Cardiac fibroblast (primary cell): ENCODE measurements around the gene LUZP2.

Experiments used
- DNase-seq, 2 donors: peaks; one replicate each; pipeline versions ENCODE4 v3.0.0 to v3.0.0-alpha.2; 2010; ENCODE audit warnings: low read depth in 2 of 2
- H3K4me3 ChIP-seq, 2 donors: replicated peaks in 1 of 2; 1 replicate in 1 of 2; 2 replicates in 1 of 2; pipeline ENCODE4 v1.5.1; 2011; ENCODE audit warnings: low read depth in 2 of 2, low read length in 2 of 2, mild to moderate bottlenecking in 2 of 2, moderate library complexity in 1 of 2
- TF ChIP-seq, protein P1 (sequence below): IDR thresholded peaks from one replicate; pipeline ENCODE4 v1.5.1; 2011; ENCODE audit warnings: low read depth, mild to moderate bottlenecking, low read length, inconsistent platforms

Gene LUZP2

DNA sequence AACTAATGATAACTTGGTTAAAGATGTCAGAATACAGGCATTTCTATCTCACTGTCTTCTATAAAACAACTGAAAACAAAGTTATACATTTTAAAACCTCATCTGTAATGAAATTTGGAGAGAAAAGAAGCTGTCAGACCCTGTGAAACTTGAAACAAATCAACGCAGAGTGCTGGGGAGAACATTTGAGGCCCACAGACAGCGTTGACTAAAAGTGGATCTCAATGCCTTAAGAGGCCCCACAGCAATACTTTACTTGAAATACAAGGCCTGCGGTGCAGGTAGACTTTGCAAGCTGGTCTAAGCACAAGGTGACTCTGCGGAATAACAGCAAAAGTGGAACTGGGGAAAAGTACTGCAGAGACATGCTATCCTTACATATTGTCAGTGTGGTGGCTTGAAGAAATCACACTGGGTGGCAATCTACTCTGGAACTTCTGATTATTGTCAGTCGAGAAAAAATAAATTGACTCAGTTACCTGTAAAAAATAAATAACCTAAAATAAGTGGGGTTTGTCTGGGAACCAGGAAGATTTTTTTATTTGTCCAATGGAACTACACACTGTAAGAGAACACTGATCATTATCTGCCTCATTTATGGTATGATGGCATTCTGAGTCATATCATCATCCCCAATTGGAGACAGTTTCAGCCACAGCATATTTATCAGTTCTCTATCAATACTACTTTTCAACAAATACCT lies 138.9 kb downstream of the LUZP2 start:
- DNase-seq: peak in 1 of 2 donors; percentile 2
- TF ChIP-seq, protein P1, sequence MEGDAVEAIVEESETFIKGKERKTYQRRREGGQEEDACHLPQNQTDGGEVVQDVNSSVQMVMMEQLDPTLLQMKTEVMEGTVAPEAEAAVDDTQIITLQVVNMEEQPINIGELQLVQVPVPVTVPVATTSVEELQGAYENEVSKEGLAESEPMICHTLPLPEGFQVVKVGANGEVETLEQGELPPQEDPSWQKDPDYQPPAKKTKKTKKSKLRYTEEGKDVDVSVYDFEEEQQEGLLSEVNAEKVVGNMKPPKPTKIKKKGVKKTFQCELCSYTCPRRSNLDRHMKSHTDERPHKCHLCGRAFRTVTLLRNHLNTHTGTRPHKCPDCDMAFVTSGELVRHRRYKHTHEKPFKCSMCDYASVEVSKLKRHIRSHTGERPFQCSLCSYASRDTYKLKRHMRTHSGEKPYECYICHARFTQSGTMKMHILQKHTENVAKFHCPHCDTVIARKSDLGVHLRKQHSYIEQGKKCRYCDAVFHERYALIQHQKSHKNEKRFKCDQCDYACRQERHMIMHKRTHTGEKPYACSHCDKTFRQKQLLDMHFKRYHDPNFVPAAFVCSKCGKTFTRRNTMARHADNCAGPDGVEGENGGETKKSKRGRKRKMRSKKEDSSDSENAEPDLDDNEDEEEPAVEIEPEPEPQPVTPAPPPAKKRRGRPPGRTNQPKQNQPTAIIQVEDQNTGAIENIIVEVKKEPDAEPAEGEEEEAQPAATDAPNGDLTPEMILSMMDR: no peak
- H3K4me3 ChIP-seq: no peak overlapping the region

DNA sequence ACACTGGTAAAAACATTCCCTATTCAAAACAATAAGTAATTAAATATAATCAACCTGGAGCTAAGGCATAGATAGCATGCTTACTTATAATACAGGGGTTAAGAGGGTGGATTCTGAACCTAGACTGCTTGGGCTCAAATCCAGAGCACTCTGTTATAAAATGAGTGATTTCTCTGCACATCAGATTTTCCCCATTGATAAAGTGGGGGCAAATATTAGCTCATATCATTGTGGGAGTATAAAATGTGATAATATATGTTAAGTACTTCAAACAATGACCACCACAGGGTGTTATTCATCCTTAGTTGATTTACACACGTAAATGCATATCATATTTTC lies 139.4 kb downstream of the LUZP2 start:
- DNase-seq: no peak
- H3K4me3 ChIP-seq: no peak overlapping the region
- TF ChIP-seq, protein P1: no peak

DNA sequence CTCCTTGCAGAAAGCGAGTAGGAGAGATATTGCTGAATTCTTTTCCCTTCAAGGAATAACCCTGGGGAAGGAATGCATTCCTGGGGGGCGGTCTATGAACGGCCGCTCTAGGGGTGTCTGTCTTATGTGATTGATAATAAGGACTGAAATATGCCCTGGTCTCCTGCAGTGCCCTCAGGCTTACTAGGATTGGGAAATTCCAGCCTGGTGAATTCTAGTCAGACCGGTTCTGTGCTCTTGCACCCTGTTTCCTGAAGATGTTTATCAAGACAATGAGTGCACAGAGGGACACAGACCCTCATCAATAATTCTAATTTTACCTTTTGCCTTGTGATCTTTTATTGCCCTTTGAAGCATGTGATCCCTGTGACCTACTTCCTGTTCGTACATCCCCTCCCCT lies 140.7 kb downstream of the LUZP2 start:
- no peak overlapping the region for H3K4me3 ChIP-seq
- TF ChIP-seq, protein P1: no peak
- no peak for DNase-seq

DNA sequence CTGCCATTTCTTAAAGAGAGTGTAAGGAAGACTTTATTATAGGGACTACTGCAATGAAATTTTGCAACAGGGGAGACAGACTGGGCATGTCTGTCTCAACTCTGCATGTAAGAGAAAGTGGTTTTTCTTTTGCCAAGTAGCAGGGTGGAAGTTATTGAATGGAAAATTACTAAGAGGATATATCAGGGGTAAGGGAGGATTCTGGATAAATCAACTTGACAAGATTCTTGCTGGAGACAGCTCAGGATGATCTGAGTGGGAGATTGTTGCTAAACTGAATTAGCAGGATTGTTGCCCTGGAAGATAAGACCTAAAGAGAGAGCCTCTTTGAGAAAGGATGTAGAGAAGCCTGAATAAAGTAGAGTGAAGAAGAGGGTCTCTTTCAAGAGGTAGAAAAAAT lies 145.8 kb downstream of the LUZP2 start:
- TF ChIP-seq, protein P1: no peak
- no peak for DNase-seq
- no peak overlapping the region for H3K4me3 ChIP-seq

DNA sequence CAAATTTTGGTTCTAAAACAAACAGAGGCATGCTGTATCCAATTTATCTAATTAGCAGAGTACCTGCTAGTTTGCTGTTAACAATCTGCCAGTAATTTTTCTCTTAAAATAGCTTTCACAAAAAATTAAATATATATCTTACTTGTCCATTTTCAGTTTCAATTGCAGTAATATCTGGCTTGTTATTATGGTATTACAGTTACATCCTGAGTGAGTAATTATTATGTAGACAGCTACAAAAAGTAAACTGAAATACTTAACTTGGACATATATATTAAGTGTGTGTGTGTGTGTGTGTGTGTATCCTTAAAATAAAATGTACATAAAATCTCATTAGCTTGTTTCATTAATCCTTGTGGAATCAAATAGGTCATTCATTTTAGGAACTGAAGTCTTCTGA lies 148.7 kb downstream of the LUZP2 start:
- no peak for DNase-seq
- TF ChIP-seq, protein P1: no peak
- H3K4me3 ChIP-seq: no peak overlapping the region

DNA sequence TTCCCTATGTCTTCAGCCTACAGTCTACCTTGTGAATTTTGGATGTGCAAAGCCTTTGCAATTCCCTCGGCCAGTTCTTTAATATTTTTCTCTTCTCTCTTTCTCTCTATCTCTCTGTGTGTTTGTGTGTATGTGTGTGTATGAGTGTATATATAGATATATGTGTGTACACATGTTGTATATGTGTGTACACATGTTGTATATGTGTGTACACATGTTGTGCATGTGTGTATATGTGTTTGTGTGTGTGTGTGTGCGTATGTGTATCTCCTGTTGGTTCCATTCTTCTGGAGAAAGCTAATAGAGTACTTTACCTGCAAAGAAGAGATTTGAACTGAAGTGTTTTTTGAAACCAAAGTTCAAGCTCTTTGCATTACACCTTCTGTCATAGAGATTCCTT lies 155.0 kb downstream of the LUZP2 start:
- TF ChIP-seq, protein P1: no peak
- H3K4me3 ChIP-seq: no peak overlapping the region
- DNase-seq: no peak

GRCh38 chr11:24653901-24654300 lies 157.0 kb downstream of the LUZP2 start:
- H3K4me3 ChIP-seq: no peak overlapping the region
- TF ChIP-seq, protein P1: no peak
- DNase-seq: no peak
